Neutrophil (primary cell): Measurements from ENCODE around the gene FAM90A1.
A peak's percentile ranks its signal among the peaks of the same experiment; 100 is the strongest.
"Not testable (repeated sequence)": the region's sequence is repeated elsewhere in the genome, so short reads cannot be mapped to it uniquely, and the experiment has no call there.

Experiments
- H3K27ac ChIP-seq: fragments of 200-600 bp; sonication (generic); 2 replicates; pipeline ENCODE4 v1.5.1; 2016; ENCODE audit warnings: mild to moderate bottlenecking, moderate library complexity
- H3K27me3 ChIP-seq: fragments of 200-600 bp; sonication (generic); 2 replicates; pipeline ENCODE4 v1.6.0; 2016; ENCODE audit warnings: mild to moderate bottlenecking
- H3K36me3 ChIP-seq: fragments of 200-600 bp; sonication (generic); 2 replicates; pipeline ENCODE4 v1.5.1; 2017
- H3K4me1 ChIP-seq, 2 experiments: fragments of 200-600 bp in 1 of 2; sonication (generic) in 1 of 2; 1 replicate in 1 of 2; 2 replicates in 1 of 2; pipeline versions ENCODE4 v1.5.1 to v1.6.1; 2013 to 2016; ENCODE audit warnings: low read depth in 1 of 2, low read length in 1 of 2, mild to moderate bottlenecking in 1 of 2, moderate library complexity in 1 of 2; ENCODE audit not compliant: control insufficient read depth in 1 of 2, insufficient read depth in 1 of 2
- H3K4me3 ChIP-seq, 2 experiments: fragments of 200-600 bp in 1 of 2; sonication (generic) in 1 of 2; 1 replicate in 1 of 2; 2 replicates in 1 of 2; pipeline ENCODE4 v1.5.1; 2013 to 2016; ENCODE audit warnings: low read depth in 1 of 2, low read length in 1 of 2, mild to moderate bottlenecking in 1 of 2, moderate library complexity in 1 of 2
- H3K9me3 ChIP-seq: fragments of 200-600 bp; sonication (generic); 2 replicates; pipeline ENCODE4 v1.5.1; 2016
- CTCF ChIP-seq: fragments of 200-600 bp; sonication (generic); IDR thresholded peaks from 2 replicates; pipeline ENCODE4 v1.5.1; 2016; ENCODE audit warnings: antibody characterized with exemption

Gene FAM90A1

GRCh38 chr12:8197685-8198308 lies 29.6 kb downstream of the FAM90A1 start:
- H3K4me3 ChIP-seq, H3K27ac ChIP-seq, H3K27me3 ChIP-seq, H3K4me1 ChIP-seq, H3K36me3 ChIP-seq, H3K9me3 ChIP-seq: not testable (repeated sequence)

GRCh38 chr12:8188088-8188487 lies 39.3 kb downstream of the FAM90A1 start:
- not testable (repeated sequence) for H3K36me3 ChIP-seq, H3K27me3 ChIP-seq, H3K9me3 ChIP-seq, H3K27ac ChIP-seq, H3K4me1 ChIP-seq, H3K4me3 ChIP-seq

- H3K4me1 ChIP-seq, H3K36me3 ChIP-seq, H3K27ac ChIP-seq, H3K4me3 ChIP-seq, H3K9me3 ChIP-seq, H3K27me3 ChIP-seq: not testable (repeated sequence)
Observed at GRCh38 chr12:8184206-8184605, 43.2 kb downstream of the FAM90A1 start.

- H3K27ac ChIP-seq, H3K9me3 ChIP-seq, H3K4me1 ChIP-seq: not testable (repeated sequence)
Observed at GRCh38 chr12:8183346-8183745, 44.1 kb downstream of the FAM90A1 start.

GRCh38 chr12:8182923-8183322 lies 44.5 kb downstream of the FAM90A1 start:
- H3K4me3 ChIP-seq, H3K36me3 ChIP-seq, H3K27me3 ChIP-seq, H3K27ac ChIP-seq, H3K4me1 ChIP-seq, H3K9me3 ChIP-seq: not testable (repeated sequence)

More at GRCh38 chr12:8183346-8183745, 44.1 kb downstream of the FAM90A1 start:
- H3K27me3 ChIP-seq, H3K36me3 ChIP-seq, H3K4me3 ChIP-seq: not testable (repeated sequence)

- not testable (repeated sequence) for H3K27me3 ChIP-seq, H3K4me3 ChIP-seq, H3K9me3 ChIP-seq, H3K4me1 ChIP-seq, H3K27ac ChIP-seq, H3K36me3 ChIP-seq
Observed at GRCh38 chr12:8181271-8181670, 46.1 kb downstream of the FAM90A1 start.

GRCh38 chr12:8179989-8180585 lies 47.3 kb downstream of the FAM90A1 start:
- not testable (repeated sequence) for H3K36me3 ChIP-seq, H3K27me3 ChIP-seq, H3K4me1 ChIP-seq, H3K9me3 ChIP-seq
- peak overlapping the region; percentile 18 for H3K27ac ChIP-seq
- peak overlapping the region; percentile 60 to 73 for H3K4me3 ChIP-seq
- TF ChIP-seq CTCF = peak; percentile 87

- H3K36me3 ChIP-seq, H3K27ac ChIP-seq, H3K4me3 ChIP-seq: not testable (repeated sequence)
Observed at GRCh38 chr12:8172911-8173310, 54.5 kb downstream of the FAM90A1 start.

More at GRCh38 chr12:8172911-8173310, 54.5 kb downstream of the FAM90A1 start:
- not testable (repeated sequence) for H3K9me3 ChIP-seq, H3K27me3 ChIP-seq, H3K4me1 ChIP-seq
